Muscle of back (tissue), 11 donors: ENCODE data around the gene SRF. TPM values are rescaled to one million over a fixed set of nuclear protein-coding genes. Genes with fewer than 3 reads are reported as not detected.
A peak's percentile ranks its signal among the peaks of the same experiment; 100 is the strongest.

Experiments
- DNase-seq, 3 donors: peaks; one replicate each; pipeline versions ENCODE4 v3.0.0 to v3.0.0-alpha.2; 2013
- polyA plus RNA-seq, 10 donors: library from polyadenylated mRNA; unstranded; fragments of 120-200 nt; gene quantifications; one replicate each; pipeline ENCODE4 v1.2.1, GENCODE V29; 2013; ENCODE audit not compliant: insufficient read length in 10 of 10

Gene SRF
- polyA plus RNA-seq, 10 donors = 33.9 to 64.4 (median 46.8) TPM

GRCh38 chr6:43181942-43182860 is 11.1 kb downstream of the SRF start, which contains the start of gene CUL9:
CUL9 (plus strand) TSS chr6:43182196; CDS start chr6:43184311, 2,115 bp downstream.
- DNase-seq = peak; percentile 65 to 93 (median 88)

GRCh38 chr6:43183441-43183840 is 12.4 kb downstream of the SRF start:
- DNase-seq = no peak

- DNase-seq = no peak
Observed at GRCh38 chr6:43184268-43184985, 13.4 kb downstream of the SRF start.

GRCh38 chr6:43185391-43185985 is 14.4 kb downstream of the SRF start:
- DNase-seq = no peak

GRCh38 chr6:43186019-43186418 is 14.9 kb downstream of the SRF start:
- no peak for DNase-seq

GRCh38 chr6:43186706-43187105 is 15.6 kb downstream of the SRF start:
- DNase-seq = no peak

GRCh38 chr6:43187821-43188220 is 16.8 kb downstream of the SRF start:
- no peak for DNase-seq

GRCh38 chr6:43188426-43188825 is 17.4 kb downstream of the SRF start:
- no peak for DNase-seq

GRCh38 chr6:43189776-43190304 is 18.8 kb downstream of the SRF start:
- DNase-seq = no peak

- DNase-seq = no peak
Observed at GRCh38 chr6:43192911-43193310, 21.8 kb downstream of the SRF start.

GRCh38 chr6:43193929-43194328 is 22.9 kb downstream of the SRF start:
- DNase-seq = no peak

- DNase-seq = no peak
Observed at GRCh38 chr6:43196337-43196736, 25.3 kb downstream of the SRF start.

- no peak for DNase-seq
Observed at GRCh38 chr6:43199912-43200311, 28.8 kb downstream of the SRF start.

GRCh38 chr6:43200541-43200940 is 29.5 kb downstream of the SRF start:
- no peak for DNase-seq

GRCh38 chr6:43202451-43202850 is 31.4 kb downstream of the SRF start:
- no peak for DNase-seq

- no peak for DNase-seq
Observed at GRCh38 chr6:43203029-43203717, 32.1 kb downstream of the SRF start.

- no peak for DNase-seq
Observed at GRCh38 chr6:43203718-43204095, 32.6 kb downstream of the SRF start.

GRCh38 chr6:43204271-43205105 is 33.4 kb downstream of the SRF start:
- no peak for DNase-seq

- DNase-seq = no peak
Observed at GRCh38 chr6:43205849-43206248, 34.8 kb downstream of the SRF start.

GRCh38 chr6:43207286-43207685 is 36.2 kb downstream of the SRF start:
- DNase-seq = no peak

GRCh38 chr6:43211955-43212354 is 40.9 kb downstream of the SRF start:
- no peak for DNase-seq
